HepG2 (cell line): ENCODE results near the gene SEC24B. TPM values are rescaled to one million over a fixed set of nuclear protein-coding genes. Genes with fewer than 3 reads are reported as not detected.

Source experiments
- CBX2 ChIP-seq, 2 experiments: fragments of 200-600 bp in 1 of 2; sonication (generic); formaldehyde crosslinking in 1 of 2; IDR thresholded peaks; 2 replicates each; pipeline versions ENCODE4 v1.7.0 to v1.8.1; 2018 to 2022; ENCODE audit warnings: low read depth in 2 of 2, low read length in 1 of 2, mild to moderate bottlenecking in 1 of 2, missing genetic modification reagents in 1 of 2
- CSRNP1 ChIP-seq: sonication (generic); formaldehyde crosslinking; IDR thresholded peaks from 2 replicates; pipeline ENCODE4 v1.8.1; 2023; ENCODE audit warnings: mild to moderate bottlenecking, missing genetic modification reagents
- ELF1 ChIP-seq: sonication (generic); formaldehyde crosslinking; IDR thresholded peaks from 2 replicates; pipeline ENCODE4 v1.4.0; 2020; ENCODE audit warnings: missing genetic modification reagents
- ELF3 ChIP-seq: IDR thresholded peaks from 2 replicates; pipeline ENCODE4 v1.6.1; 2016; ENCODE audit warnings: missing genetic modification reagents, missing compliant biosample characterization
- MEIS2 ChIP-seq: sonication (generic); formaldehyde crosslinking; IDR thresholded peaks from 2 replicates; pipeline ENCODE4 v1.9.0; 2021; ENCODE audit warnings: mild to moderate bottlenecking, missing genetic modification reagents
- REL ChIP-seq: sonication (generic); formaldehyde crosslinking; conservative IDR thresholded peaks from 2 replicates; pipeline ENCODE4 v1.8.0; 2022; ENCODE audit warnings: mild to moderate bottlenecking, missing genetic modification reagents, moderate library complexity
- STAG1 ChIP-seq: sonication (generic); formaldehyde crosslinking; IDR thresholded peaks from 2 replicates; pipeline ENCODE4 v1.4.0; 2020; ENCODE audit warnings: missing genetic modification reagents
- TBL1XR1 ChIP-seq: fragments of 150-350 bp; IDR thresholded peaks from 2 replicates; pipeline ENCODE4 v1.6.1; 2014; ENCODE audit warnings: borderline replicate concordance, low read length; ENCODE audit not compliant: partially characterized antibody
- TEAD3 ChIP-seq: optimal IDR thresholded peaks from 2 replicates; pipeline ENCODE3; 2016; ENCODE audit warnings: borderline replicate concordance
- TRIM24 ChIP-seq: sonication (generic); formaldehyde crosslinking; IDR thresholded peaks from 2 replicates; pipeline ENCODE4 v1.8.0; 2022; ENCODE audit warnings: mild to moderate bottlenecking, missing genetic modification reagents
- ZEB1 ChIP-seq: IDR thresholded peaks from 2 replicates; pipeline ENCODE4 v1.6.1; 2012; ENCODE audit warnings: mild to moderate bottlenecking, low read depth, inconsistent platforms; ENCODE audit not compliant: insufficient replicate concordance
- ZIK1 ChIP-seq: sonication (generic); formaldehyde crosslinking; IDR thresholded peaks from 2 replicates; pipeline ENCODE4 v1.5.0; 2020; ENCODE audit warnings: mild to moderate bottlenecking, low read depth, missing genetic modification reagents, borderline replicate concordance
- ZNF543 ChIP-seq: sonication (generic); formaldehyde crosslinking; IDR thresholded peaks from 2 replicates; pipeline ENCODE4 v1.4.0; 2020; ENCODE audit warnings: mild to moderate bottlenecking, missing genetic modification reagents
- ZNF616 ChIP-seq: sonication (generic); formaldehyde crosslinking; IDR thresholded peaks from 2 replicates; pipeline ENCODE4 v1.5.0; 2020; ENCODE audit warnings: low read depth, mild to moderate bottlenecking, missing genetic modification reagents
- polyA plus RNA-seq, 8 experiments: library from polyadenylated mRNA; depleted of rRNA in 3 of 8; stranded (reverse) in 7 of 8; unstranded in 1 of 8; fragments of >200 nt; fragmentation: Illumina TruSeq in 4 of 8; extraction: Trizol in 4 of 8; gene quantifications; 2 replicates each; pipeline versions ENCODE4 v1.2.1 to v1.2.3, GENCODE V29; 2011 to 2016; ENCODE audit warnings: low read depth in 4 of 8, missing spikeins in 1 of 8, mixed read lengths in 1 of 8; ENCODE audit not compliant: insufficient read depth in 1 of 8
- total RNA-seq, 5 experiments: library from RNA; depleted of rRNA; stranded (reverse); fragments of >200 nt; fragmentation: Illumina TruSeq; extraction: Trizol; gene quantifications; 2 replicates each; pipeline ENCODE4 v1.2.3, GENCODE V29; 2016; ENCODE audit warnings: low read depth in 1 of 5

SEC24B gene
- total and polyA plus RNA-seq, 2 of the 13 experiments (the other 11 are each of a cell fraction or from before 2014, with no cell fraction given) = 14.6 to 39.0 TPM

GRCh38 chr4:109574443-109574850, 140.8 kb downstream of the SEC24B start (continued):
- TF ChIP-seq ELF3 (CRISPR knock-in tag) (peak; percentile 86), ZNF616 (CRISPR knock-in tag) (no peak), REL (CRISPR knock-in tag) (no peak), ZEB1 (no peak), MEIS2 (CRISPR knock-in tag) (no peak), STAG1 (CRISPR knock-in tag) (peak; percentile 56), ZNF543 (CRISPR knock-in tag) (no peak), CBX2 (IDR thresholded peaks at IDR 0.05; ENCODE audit: low read depth, low read length) (no peak), CBX2 (CRISPR knock-in tag; IDR thresholded peaks at IDR 0.05; ENCODE audit: low read depth) (no peak), TBL1XR1 (no peak), ZIK1 (no peak), ELF1 (peak; percentile 41; the same call in 1 of the 2 replicates), TEAD3 (CRISPR knock-in tag) (peak; percentile 29), CSRNP1 (CRISPR knock-in tag) (no peak), TRIM24 (CRISPR knock-in tag) (no peak)
- TF ChIP-seq, all 625 proteins: peak for 6
